ENCODE measurements around the gene KCNQ1.

KCNQ1 gene

GRCh38 chr11:2586087-2586792, 141.4 kb downstream of the KCNQ1 start:
- FAIRE-seq, result no peak

GRCh38 chr11:2586793-2587131, 142.0 kb downstream of the KCNQ1 start:
- no peak for FAIRE-seq

GRCh38 chr11:2587132-2587930, 142.5 kb downstream of the KCNQ1 start:
- no peak for FAIRE-seq

- no peak for FAIRE-seq
Observed at GRCh38 chr11:2587976-2588748, 143.4 kb downstream of the KCNQ1 start.

GRCh38 chr11:2588809-2589537, 144.2 kb downstream of the KCNQ1 start:
- FAIRE-seq, result no peak

GRCh38 chr11:2589538-2589934, 144.7 kb downstream of the KCNQ1 start:
- FAIRE-seq, result no peak

GRCh38 chr11:2590131-2590964, 145.5 kb downstream of the KCNQ1 start:
- no peak for FAIRE-seq

GRCh38 chr11:2590965-2591754, 146.4 kb downstream of the KCNQ1 start:
- no peak for FAIRE-seq

- FAIRE-seq, result no peak
Observed at GRCh38 chr11:2591805-2592204, 147.0 kb downstream of the KCNQ1 start.

- FAIRE-seq, result no peak
Observed at GRCh38 chr11:2592559-2593392, 148.0 kb downstream of the KCNQ1 start.

- FAIRE-seq, result no peak
Observed at GRCh38 chr11:2593393-2593950, 148.7 kb downstream of the KCNQ1 start.

GRCh38 chr11:2594267-2594666, 149.5 kb downstream of the KCNQ1 start:
- FAIRE-seq, result no peak

GRCh38 chr11:2595204-2595603, 150.4 kb downstream of the KCNQ1 start:
- FAIRE-seq, result no peak

- no peak for FAIRE-seq
Observed at GRCh38 chr11:2599561-2600189, 154.9 kb downstream of the KCNQ1 start.

- FAIRE-seq, result no peak
Observed at GRCh38 chr11:2609345-2609744, 164.5 kb downstream of the KCNQ1 start.

GRCh38 chr11:2612884-2613571, 168.2 kb downstream of the KCNQ1 start:
- peak; percentile 21 for FAIRE-seq

GRCh38 chr11:2621894-2622293, 177.1 kb downstream of the KCNQ1 start:
- no peak for FAIRE-seq

- no peak for FAIRE-seq
Observed at GRCh38 chr11:2625183-2625582, 180.4 kb downstream of the KCNQ1 start.

GRCh38 chr11:2630679-2631078, 185.9 kb downstream of the KCNQ1 start:
- FAIRE-seq, result no peak
